Astrocyte of the spinal cord (primary cell): ENCODE measurements around the gene TCEANC2.
A peak's percentile ranks its signal among the peaks of the same experiment; 100 is the strongest.

ENCODE experiments used
- DNase-seq: peaks from one replicate; pipeline ENCODE4 v3.0.0; 2011; ENCODE audit warnings: low read depth, low spot score
- H3K4me3 ChIP-seq: 2 replicates; pipeline ENCODE4 v1.5.1; 2011; ENCODE audit warnings: low read depth, mild to moderate bottlenecking, low read length, moderate library complexity
- in situ Hi-C: cut with HindIII; loops from 2 replicates; pipeline ENCODE4 v1.10.0; 2017; ENCODE audit warnings: low sequenced_read_pairs
- TF ChIP-seq, protein P1 (sequence below): IDR thresholded peaks from 2 replicates; pipeline ENCODE4 v1.5.1; 2012; ENCODE audit warnings: low read depth, mild to moderate bottlenecking, low read length, inconsistent platforms

TCEANC2 gene

DNA sequence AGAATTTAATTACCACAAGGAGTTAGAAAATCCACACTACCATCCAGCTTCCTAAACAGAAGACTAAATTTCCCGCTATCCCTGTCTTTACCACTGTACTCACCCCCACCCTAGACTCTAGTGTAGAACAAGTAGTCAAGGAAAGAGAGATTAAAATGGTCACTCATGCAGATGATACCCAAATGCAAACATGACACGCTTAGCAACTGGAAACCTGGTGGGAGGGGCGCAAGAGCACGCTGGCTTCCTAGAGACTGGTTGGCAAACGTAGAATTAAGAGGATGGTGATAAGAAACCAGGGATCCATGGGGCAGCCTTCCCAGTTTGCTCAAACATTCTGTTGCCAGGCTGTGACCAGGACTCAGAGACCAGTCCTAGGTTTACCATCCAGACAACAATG lies 25.6 kb upstream of the TCEANC2 start:
- in situ Hi-C loops = no loop called here
- TF ChIP-seq, protein P1, sequence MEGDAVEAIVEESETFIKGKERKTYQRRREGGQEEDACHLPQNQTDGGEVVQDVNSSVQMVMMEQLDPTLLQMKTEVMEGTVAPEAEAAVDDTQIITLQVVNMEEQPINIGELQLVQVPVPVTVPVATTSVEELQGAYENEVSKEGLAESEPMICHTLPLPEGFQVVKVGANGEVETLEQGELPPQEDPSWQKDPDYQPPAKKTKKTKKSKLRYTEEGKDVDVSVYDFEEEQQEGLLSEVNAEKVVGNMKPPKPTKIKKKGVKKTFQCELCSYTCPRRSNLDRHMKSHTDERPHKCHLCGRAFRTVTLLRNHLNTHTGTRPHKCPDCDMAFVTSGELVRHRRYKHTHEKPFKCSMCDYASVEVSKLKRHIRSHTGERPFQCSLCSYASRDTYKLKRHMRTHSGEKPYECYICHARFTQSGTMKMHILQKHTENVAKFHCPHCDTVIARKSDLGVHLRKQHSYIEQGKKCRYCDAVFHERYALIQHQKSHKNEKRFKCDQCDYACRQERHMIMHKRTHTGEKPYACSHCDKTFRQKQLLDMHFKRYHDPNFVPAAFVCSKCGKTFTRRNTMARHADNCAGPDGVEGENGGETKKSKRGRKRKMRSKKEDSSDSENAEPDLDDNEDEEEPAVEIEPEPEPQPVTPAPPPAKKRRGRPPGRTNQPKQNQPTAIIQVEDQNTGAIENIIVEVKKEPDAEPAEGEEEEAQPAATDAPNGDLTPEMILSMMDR = no peak
- no peak overlapping the region for H3K4me3 ChIP-seq
- no peak for DNase-seq

DNA sequence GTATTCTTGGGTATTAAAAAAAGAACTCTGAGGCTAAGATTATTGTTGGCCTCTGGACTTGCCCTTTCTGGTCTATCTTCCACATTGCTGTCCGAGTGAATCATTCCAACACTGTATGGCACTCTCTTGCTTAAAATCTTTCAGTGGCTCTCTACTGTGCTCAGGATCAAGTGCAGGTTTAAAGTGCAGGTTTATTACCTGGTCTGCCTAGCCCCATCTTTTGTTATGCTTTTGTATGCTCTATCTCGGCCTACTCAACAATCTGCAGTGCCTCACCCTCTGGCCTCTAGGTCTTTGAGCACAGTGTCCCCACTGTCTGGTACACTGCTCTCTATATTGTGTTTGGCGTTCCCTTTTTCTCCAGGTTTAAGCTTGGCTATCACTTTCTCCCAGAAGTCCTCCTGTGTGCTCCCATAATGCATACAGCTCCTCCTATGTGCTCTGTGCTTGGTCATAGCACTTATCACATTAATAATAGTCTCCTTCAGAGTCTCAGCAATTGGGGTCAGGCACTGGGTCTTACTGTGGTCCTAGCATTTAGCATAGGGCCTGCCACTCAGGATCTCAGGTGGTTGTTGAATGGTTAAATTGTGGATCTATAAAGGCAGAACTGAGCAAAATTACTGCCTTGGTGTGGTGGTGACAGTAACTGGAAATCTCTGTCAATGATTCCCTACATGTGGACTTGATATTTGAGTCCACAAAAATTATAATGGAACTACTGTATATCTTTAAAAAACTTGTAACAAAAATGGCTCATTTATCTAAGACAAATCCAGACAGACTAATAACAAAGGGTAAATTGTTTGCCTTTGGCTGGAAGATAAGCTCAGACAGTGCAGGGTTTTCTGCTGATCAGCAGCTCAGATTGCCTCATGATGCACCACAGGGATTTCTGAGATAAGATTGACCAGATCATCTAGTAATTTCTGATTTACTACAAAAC lies 24.8 kb upstream of the TCEANC2 start:
- no peak for DNase-seq
- H3K4me3 ChIP-seq = no peak overlapping the region
- TF ChIP-seq, protein P1 = no peak
- in situ Hi-C loops = no loop called here

DNA sequence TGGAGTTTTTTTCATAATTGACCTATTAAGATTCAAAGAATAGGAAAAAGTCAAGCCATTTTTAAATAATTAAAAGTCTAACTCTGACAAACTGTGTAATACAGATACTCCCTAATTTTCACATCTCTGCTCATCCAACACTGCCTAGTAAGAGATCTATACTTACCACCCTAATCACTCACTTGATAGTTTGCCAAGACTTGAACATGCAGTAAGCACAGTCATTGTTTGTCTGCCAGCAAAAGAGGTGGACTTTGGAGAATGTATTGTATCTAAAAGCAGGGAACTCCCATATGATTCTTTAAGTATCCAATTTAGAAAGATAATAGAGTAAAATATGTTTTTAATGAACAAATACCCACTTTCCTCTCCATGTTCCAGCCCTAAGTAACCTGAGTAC lies 15.9 kb upstream of the TCEANC2 start:
- H3K4me3 ChIP-seq = no peak overlapping the region
- in situ Hi-C loops = no loop called here
- TF ChIP-seq, protein P1 = no peak
- peak; percentile 42 for DNase-seq

DNA sequence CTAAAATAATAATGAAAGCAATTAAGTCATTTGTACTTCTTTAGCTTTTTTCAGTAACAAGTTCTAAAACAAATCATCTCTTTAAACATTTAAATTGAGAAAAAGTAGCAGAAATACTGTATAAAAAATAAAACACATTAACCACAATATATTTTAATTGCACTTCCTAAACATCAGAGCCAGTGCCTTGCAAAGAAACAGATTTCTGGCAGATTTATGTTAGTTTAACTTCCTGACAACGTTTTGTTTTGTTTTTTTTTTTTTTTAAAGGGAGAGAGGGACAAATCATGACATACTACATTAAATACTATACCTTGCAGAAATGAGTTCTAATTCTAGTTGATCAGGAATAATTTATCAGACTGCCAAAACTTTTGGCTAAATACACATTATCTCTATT lies 11.6 kb upstream of the TCEANC2 start:
- TF ChIP-seq, protein P1 = no peak
- DNase-seq = no peak
- H3K4me3 ChIP-seq = no peak overlapping the region
- in situ Hi-C loops = no loop called here

DNA sequence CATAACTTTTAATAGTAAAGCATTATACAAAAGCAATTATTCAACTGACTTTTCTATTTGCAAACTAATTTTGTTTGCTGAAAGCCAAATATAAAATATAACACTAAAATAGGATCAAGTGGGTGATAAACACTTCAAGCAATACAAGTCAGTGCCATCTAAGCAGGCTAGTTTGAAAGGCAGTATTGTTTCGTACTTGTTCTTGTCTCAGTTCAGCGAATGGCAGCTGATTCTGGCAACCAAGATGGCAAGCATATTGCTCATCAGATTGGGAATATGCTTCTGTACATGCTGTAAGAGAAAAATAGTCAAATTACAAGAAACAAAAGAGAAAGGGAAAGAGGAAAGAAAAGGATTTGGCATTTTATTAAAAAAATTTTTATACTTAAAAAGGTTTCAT lies 7.9 kb upstream of the TCEANC2 start:
- no peak overlapping the region for H3K4me3 ChIP-seq
- TF ChIP-seq, protein P1 = no peak
- in situ Hi-C loops = no loop called here

DNA sequence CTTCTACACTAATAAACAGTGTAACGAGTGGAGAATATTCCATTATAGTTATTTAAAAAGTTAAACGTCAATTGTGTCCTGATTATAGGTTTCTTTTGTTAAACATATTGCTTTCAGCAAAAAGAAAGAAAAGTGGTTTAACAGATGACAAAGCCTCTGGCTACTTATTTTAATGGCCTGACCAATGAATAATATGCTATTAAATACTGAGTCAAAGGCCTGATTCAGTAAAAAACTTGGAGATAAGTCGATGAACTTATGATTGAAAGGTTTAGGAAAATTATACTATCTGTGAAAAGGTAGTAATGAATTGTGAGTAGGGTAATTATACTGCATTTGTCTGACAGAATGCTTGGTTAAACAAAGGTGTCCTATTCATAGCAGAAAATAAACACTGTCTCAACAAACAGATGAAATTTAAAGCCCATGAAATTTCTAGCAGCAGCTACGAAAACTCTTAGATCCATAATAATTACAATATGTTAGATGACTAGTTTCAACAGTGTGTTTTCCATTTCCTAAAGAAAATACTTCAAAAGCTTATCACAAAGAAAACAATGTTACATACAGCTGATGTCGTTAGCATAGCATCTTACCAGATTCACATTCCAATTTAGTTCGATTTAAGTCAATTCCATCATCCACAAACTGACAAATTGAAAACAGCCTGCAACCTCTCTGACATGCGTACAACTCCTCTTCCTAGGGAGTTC lies 6.6 kb upstream of the TCEANC2 start:
- in situ Hi-C loops = no loop called here
- DNase-seq = peak; percentile 19
- H3K4me3 ChIP-seq = no peak overlapping the region
- TF ChIP-seq, protein P1 = no peak

More for the DNA sequence above, 7.9 kb upstream of the TCEANC2 start:
- no peak for DNase-seq
